Neutrophil (primary cell): Measurements from ENCODE around the gene ROBO4.

Source experiments
- H3K27ac ChIP-seq: fragments of 200-600 bp; sonication (generic); 2 replicates; pipeline ENCODE4 v1.5.1; 2016; ENCODE audit warnings: mild to moderate bottlenecking, moderate library complexity
- H3K27me3 ChIP-seq: fragments of 200-600 bp; sonication (generic); 2 replicates; pipeline ENCODE4 v1.6.0; 2016; ENCODE audit warnings: mild to moderate bottlenecking
- H3K36me3 ChIP-seq: fragments of 200-600 bp; sonication (generic); 2 replicates; pipeline ENCODE4 v1.5.1; 2017
- H3K4me1 ChIP-seq, 2 experiments: fragments of 200-600 bp in 1 of 2; sonication (generic) in 1 of 2; 1 replicate in 1 of 2; 2 replicates in 1 of 2; pipeline versions ENCODE4 v1.5.1 to v1.6.1; 2013 to 2016; ENCODE audit warnings: low read depth in 1 of 2, low read length in 1 of 2, mild to moderate bottlenecking in 1 of 2, moderate library complexity in 1 of 2; ENCODE audit not compliant: control insufficient read depth in 1 of 2, insufficient read depth in 1 of 2
- H3K4me3 ChIP-seq, 2 experiments: fragments of 200-600 bp in 1 of 2; sonication (generic) in 1 of 2; 1 replicate in 1 of 2; 2 replicates in 1 of 2; pipeline ENCODE4 v1.5.1; 2013 to 2016; ENCODE audit warnings: low read depth in 1 of 2, low read length in 1 of 2, mild to moderate bottlenecking in 1 of 2, moderate library complexity in 1 of 2
- H3K9me3 ChIP-seq: fragments of 200-600 bp; sonication (generic); 2 replicates; pipeline ENCODE4 v1.5.1; 2016
- TF ChIP-seq, protein P1 (sequence below): fragments of 200-600 bp; sonication (generic); IDR thresholded peaks from 2 replicates; pipeline ENCODE4 v1.5.1; 2016; ENCODE audit warnings: antibody characterized with exemption

Gene ROBO4

DNA sequence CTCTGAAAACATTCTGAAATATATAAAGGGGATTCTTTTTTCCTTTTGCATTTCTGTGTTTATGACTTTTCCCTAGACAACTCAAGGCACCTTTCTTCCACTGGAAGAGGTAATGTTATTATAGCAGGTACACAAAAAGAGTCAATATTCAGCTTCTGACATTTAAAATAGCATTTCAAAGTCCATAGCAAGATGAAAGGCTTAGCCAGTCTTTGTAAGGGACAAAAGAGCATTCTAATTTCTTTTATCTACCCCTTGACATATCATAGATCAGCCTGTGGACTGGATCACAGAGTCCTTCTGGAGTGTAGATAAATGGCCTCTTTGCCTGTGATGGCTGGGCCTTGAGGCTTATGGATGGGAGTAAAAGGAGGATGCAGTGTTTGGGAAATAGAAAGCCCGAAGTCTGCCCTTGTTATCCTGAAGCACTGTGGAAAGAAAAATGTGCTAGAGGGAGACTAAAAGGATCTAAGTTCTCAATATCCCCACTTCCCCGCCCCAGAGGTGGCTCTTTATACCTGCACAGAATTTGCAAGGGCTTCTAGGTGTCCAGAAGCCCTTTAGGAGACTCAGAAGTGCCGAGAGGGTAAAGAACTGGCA lies 39.8 kb upstream of the ROBO4 start:
- H3K36me3 ChIP-seq, result no peaks in the 10 kb centered on the region
- H3K9me3 ChIP-seq, result no peaks in the 10 kb centered on the region
- H3K27me3 ChIP-seq, result peaks cover 25% of the 10 kb centered on the region
- no peak overlapping the region for H3K4me3 ChIP-seq
- no peaks in the 10 kb centered on the region for H3K4me1 ChIP-seq
- TF ChIP-seq, protein P1, sequence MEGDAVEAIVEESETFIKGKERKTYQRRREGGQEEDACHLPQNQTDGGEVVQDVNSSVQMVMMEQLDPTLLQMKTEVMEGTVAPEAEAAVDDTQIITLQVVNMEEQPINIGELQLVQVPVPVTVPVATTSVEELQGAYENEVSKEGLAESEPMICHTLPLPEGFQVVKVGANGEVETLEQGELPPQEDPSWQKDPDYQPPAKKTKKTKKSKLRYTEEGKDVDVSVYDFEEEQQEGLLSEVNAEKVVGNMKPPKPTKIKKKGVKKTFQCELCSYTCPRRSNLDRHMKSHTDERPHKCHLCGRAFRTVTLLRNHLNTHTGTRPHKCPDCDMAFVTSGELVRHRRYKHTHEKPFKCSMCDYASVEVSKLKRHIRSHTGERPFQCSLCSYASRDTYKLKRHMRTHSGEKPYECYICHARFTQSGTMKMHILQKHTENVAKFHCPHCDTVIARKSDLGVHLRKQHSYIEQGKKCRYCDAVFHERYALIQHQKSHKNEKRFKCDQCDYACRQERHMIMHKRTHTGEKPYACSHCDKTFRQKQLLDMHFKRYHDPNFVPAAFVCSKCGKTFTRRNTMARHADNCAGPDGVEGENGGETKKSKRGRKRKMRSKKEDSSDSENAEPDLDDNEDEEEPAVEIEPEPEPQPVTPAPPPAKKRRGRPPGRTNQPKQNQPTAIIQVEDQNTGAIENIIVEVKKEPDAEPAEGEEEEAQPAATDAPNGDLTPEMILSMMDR, result no peak
- no peak overlapping the region for H3K27ac ChIP-seq

DNA sequence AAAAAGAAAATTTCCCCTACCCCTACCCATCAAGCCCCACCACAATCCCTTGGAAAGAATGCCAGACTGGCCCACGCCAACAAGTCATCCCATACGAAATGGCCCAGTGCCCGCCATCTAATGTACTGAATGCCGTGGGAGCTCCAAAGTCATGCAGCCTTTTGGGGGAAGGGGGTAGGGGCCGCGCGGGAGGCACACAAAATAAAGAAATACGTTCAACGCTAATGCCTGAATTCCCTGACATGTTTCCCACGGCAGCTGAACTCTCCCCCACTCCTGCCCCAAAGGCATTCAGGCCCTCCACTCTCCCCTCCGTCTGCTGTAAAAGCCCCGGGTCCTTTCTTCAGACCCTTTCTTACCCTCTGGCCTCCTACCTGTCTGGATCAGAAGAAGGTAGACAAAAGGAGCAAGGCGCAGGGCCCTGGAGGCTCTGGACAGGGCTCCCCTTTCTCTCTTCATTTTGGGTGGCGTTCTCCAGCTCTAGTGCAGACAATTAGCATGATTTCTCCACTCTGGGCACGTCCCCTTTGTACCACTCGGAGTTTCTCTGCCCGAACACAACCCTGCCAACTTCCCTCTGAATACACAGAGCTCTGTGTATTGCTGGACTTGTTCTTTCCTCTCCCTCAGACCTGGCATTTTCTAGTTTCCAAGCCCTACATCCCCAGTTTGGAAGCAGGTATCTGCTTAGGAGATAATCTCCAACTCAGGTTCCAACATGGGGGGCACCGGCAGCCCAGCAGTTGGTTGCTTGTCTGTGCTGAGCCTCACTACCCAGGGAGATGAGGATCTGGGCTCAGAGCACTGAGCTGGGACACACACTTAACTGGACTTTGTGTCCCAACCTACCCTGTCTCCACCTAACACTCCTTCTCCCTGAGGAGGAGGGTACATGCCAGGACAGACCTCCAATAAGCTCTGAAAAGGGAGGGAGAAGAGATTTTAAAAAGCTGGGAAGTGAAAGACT lies 38.2 kb upstream of the ROBO4 start, which contains the start of gene HEPACAM:
Gene HEPACAM, minus strand, starts transcription at position 500 of the 967 bp plus-strand sequence. Its CDS starts 41 bp downstream, at position 459.
- H3K27ac ChIP-seq, result no peak within 1 kb of the TSS
- TF ChIP-seq, protein P1, result no peak
- H3K9me3 ChIP-seq, result no peaks in the 10 kb centered on the region
- peaks cover 25% of the 10 kb centered on the region for H3K27me3 ChIP-seq
- no peak within 1 kb of the TSS for H3K4me3 ChIP-seq
- H3K4me1 ChIP-seq, result no peaks in the 10 kb centered on the region
- H3K36me3 ChIP-seq, result no peaks in the 10 kb centered on the region

GRCh38 chr11:124934862-124935547 lies 37.3 kb upstream of the ROBO4 start:
- Histone ChIP-seq H3K27me3 (peaks cover 25% of the 10 kb centered on the region), H3K27ac (no peak overlapping the region), H3K4me3 (no peak overlapping the region), H3K9me3 (no peaks in the 10 kb centered on the region), H3K36me3 (no peaks in the 10 kb centered on the region), H3K4me1 (no peaks in the 10 kb centered on the region)
- TF ChIP-seq, protein P1, result no peak

GRCh38 chr11:124930799-124931198 lies 33.1 kb upstream of the ROBO4 start:
- Histone ChIP-seq H3K27ac (no peak overlapping the region), H3K36me3 (no peaks in the 10 kb centered on the region), H3K4me1 (no peaks in the 10 kb centered on the region), H3K27me3 (peaks cover 20% of the 10 kb centered on the region), H3K9me3 (no peaks in the 10 kb centered on the region), H3K4me3 (no peak overlapping the region)
- TF ChIP-seq, protein P1, result no peak

DNA sequence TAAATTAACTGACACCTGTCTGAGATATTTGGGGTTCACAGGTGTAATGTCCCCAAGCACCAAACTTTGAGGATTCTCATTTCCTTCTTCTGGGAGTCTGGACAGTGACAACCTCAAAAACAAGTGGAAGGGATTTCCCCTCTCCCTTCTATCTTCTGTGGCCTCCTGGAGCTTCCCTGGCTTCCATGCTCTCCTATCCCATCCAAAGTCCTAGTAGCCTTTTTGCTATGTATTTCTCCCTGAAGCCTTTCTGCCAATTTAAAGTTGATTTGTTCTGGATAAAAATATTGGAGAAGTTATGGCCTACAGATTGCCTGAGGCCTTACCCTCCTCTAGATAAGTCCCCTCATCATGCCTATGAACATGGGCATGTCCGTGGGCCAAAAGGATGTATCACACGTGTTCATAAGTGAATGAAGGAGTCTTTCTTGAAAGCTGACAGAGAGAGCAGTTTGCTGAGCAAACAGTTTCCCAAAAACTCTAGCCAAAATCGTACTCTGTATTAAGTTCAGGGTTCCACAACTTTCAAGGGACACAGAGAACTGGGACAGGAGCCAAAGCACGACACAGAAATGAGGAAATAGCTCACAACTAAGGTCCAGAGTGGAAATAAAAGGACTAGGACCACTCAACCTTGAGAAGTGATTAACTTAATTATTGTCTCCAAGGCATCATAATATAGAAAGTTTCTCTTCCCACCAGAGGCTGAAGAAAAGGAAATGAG lies 31.4 kb upstream of the ROBO4 start:
- H3K9me3 ChIP-seq, result no peaks in the 10 kb centered on the region
- H3K36me3 ChIP-seq, result no peaks in the 10 kb centered on the region
- no peak overlapping the region for H3K27ac ChIP-seq
- peaks cover 3% of the 10 kb centered on the region for H3K27me3 ChIP-seq
- no peak overlapping the region for H3K4me3 ChIP-seq
- TF ChIP-seq, protein P1, result no peak
- H3K4me1 ChIP-seq, result no peaks in the 10 kb centered on the region
